ENCODE measurements around the gene SPRR1A.

DNA sequence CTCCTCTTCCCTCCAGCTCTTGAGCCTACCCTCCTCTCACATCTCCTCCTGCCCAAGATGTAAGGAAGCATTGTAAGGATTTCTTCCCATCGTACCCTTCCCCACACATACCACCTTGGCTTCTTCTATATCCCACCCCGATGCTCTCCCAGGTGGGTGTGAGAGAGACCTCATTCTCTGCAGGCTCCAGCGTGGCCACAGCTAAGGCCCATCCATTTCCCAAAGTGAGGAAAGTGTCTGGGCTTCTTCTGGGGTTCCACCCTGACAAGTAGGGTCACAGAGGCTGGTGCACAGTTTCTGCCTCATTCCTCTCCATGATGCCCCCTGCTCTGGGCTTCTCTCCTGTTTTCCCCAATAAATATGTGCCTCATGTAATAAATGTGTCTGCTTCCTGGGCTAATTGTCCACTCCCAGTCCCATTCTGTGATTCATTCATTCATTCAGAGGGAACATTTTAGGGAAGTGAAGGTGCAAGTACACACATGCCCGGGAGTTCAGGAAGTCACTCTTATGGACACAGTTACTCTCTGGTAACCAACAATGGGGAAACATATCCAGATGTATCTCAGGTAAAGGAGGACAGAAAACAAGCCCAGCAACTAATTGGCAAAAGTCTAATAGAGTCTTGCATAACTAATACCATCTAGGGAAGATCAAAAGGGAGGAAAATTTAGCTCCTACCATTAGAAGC, 11.5 kb upstream of the SPRR1A start:
- TF ChIP-seq, protein P1, sequence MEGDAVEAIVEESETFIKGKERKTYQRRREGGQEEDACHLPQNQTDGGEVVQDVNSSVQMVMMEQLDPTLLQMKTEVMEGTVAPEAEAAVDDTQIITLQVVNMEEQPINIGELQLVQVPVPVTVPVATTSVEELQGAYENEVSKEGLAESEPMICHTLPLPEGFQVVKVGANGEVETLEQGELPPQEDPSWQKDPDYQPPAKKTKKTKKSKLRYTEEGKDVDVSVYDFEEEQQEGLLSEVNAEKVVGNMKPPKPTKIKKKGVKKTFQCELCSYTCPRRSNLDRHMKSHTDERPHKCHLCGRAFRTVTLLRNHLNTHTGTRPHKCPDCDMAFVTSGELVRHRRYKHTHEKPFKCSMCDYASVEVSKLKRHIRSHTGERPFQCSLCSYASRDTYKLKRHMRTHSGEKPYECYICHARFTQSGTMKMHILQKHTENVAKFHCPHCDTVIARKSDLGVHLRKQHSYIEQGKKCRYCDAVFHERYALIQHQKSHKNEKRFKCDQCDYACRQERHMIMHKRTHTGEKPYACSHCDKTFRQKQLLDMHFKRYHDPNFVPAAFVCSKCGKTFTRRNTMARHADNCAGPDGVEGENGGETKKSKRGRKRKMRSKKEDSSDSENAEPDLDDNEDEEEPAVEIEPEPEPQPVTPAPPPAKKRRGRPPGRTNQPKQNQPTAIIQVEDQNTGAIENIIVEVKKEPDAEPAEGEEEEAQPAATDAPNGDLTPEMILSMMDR (IDR thresholded peaks at IDR 0.05): no peak
- no peak for TF ChIP-seq POLR2A (IDR thresholded peaks at IDR 0.05)
